HTR-8/SVneo (cell line): ENCODE measurements around the gene PLIN1.
"Not testable (repeated sequence)": the region's sequence is repeated elsewhere in the genome, so short reads cannot be mapped to it uniquely, and the experiment has no call there.

Experiments
- DNase-seq: peaks from one replicate; pipeline ENCODE4 v3.0.0; 2011; ENCODE audit warnings: low spot score, mixed read lengths; ENCODE audit not compliant: insufficient read length
- FAIRE-seq: peaks from 2 replicates; lab custom pipeline; 2011; peaks lifted over from hg19 to GRCh38; lab: Jason Lieb, UNC

PLIN1 gene, protein sequence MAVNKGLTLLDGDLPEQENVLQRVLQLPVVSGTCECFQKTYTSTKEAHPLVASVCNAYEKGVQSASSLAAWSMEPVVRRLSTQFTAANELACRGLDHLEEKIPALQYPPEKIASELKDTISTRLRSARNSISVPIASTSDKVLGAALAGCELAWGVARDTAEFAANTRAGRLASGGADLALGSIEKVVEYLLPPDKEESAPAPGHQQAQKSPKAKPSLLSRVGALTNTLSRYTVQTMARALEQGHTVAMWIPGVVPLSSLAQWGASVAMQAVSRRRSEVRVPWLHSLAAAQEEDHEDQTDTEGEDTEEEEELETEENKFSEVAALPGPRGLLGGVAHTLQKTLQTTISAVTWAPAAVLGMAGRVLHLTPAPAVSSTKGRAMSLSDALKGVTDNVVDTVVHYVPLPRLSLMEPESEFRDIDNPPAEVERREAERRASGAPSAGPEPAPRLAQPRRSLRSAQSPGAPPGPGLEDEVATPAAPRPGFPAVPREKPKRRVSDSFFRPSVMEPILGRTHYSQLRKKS

DNA sequence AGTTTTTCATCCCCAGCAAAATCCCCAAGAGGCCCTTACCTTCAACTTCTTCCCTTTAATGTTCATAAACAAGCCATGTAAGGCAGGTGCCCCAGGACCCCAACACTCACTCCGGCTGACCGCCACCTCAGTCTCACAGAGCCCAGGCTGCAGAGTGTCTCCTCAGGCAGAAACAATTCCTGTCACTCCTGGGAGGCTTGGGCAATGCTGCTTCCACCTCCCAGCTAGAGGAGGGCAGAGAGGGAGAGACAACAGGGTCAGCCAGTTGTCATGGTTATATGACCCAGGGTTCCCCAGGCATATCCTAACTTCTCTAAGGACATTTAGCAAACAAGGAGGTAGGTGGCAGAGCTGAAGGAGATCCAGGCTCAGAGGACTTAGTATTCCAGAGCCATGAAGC lies at the start of gene PLIN1:
Gene PLIN1 (minus strand): TSS at position 156 of the 400 bp plus-strand sequence. CDS start 1,878 bp downstream, outside the sequence.
- DNase-seq: no peak
- no peak for FAIRE-seq

DNA sequence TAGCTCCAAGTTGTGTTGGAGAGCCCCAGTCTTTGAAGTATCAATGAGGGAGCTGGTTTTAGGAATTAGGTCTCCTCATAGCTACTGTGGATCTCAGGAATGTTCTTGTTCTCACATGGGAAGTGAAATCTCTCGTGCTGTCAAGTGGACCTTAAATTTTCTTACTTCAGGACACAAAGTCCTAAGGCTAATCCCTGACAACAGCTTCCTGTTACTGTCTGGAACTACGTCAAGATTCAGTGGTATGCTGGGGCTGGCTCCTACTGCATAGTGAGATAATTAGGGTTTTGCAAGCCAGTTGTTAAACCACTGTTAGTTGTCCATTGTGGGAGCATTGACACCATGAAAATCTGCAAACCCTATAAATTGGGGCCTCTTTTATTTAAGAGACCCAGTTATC lies 49.1 kb upstream of the PLIN1 start:
- DNase-seq (no peak), FAIRE-seq (no peak)

DNA sequence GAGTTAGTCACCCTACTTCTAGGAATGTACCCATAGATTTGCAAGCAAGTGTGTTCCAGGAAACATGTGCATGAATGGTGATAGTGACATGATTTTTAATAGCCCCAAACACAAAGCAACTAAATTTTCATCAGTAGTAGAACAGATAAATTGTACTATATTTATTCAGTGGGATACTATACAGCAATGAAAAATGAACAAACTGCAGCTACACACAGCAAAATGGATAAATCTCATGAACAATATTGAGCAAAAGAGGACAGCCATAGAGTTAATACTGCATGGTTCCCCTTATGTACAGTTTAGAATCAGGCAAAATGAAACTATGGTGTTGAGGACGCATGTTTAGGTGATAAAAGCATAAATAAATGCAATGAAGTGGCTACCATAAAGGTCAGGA lies 45.9 kb upstream of the PLIN1 start:
- no peak for DNase-seq
- no peak for FAIRE-seq

DNA sequence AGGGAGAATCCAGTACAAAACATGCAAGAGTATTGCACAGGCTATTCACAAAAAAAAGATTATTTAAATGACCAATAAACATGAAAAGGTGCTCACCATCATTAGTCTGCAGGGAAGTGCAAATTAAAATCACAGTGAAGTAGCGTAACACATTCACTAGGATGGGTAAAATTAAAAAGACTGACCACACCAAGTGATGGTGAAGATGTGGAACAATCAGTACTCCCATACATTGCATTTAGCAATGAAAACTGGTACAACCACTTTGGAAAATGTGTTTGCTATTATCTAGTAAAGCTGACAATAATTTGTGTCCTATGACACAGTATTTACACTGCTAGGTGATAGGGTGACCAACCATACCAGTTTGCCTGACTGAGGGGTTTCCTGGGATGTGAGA lies 45.5 kb upstream of the PLIN1 start:
- FAIRE-seq: no peak
- DNase-seq: no peak

DNA sequence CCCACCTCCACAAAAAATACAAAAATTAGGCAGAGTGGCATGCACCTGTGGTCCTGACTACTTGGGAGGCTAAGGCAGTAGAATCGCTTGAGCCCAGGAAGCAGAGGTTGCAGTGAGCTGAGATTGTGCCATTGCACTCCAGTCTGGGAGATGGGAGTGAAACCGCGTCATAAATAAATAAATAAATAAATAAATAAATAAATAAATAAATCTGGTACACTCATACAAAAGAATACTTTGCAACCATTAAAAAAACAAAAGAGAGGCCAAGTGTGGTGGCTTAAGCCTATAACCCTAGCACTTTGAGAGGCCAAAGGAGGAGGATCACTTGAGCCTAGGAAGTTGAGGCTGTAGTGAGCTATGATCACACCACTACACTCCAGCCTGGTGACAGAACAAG lies 43.9 kb upstream of the PLIN1 start:
- DNase-seq: no peak
- no peak for FAIRE-seq

DNA sequence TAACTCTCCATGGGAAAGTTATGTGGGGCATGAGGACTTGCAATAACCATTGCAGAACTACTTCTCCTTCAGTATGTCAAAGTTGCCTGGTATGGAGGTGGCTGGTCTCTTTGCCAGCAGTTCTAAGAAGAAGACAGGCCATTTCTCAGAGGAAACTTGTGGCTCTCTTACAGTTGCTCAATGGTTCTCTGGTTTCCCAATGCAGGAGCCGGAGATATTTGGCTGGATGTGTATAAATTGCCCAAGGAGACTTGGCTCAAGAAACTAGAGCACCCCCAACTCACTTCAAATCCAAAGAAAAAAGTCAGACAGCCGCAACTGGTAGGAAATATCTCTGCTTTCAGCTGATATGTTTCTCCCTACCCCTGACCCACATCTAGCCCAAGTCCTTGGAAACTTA lies 35.6 kb upstream of the PLIN1 start:
- DNase-seq (no peak), FAIRE-seq (no peak)

DNA sequence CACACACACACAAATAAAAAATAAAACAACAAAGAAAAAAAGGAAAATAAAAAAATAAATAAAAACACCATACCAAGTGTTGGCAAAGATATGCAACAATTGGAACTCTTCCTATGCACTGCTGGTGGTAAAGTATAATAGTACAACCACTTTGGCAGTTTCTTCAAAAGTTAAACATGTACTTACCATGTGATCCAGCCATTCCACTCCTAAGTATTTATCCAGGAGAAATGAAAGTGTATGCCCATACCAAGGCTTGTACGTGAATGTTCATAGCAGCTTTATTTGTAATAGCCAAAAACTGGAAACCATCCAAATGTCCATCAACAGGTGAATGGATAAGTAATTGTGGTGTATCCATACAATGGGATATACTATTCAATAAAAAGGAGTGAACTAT lies 28.4 kb upstream of the PLIN1 start:
- no peak for FAIRE-seq
- no peak for DNase-seq

DNA sequence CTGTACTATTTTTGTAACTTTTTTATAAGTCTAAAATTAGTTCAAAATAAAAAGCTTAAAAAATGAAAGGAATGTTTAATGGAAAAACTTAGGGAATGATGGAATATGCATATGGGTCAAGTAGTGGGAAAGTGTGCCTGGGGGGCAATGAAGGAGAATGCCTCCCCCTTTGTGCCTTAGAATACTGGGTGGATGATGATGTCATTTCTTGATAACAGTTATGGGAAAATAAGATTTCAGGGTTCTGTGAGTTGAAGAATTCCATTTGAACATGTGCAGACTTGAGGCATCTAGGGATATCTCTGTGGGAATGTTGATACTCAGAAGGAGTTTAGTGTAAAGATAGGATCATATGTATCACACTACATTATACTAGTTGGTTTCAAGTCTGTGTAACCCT lies 25.2 kb upstream of the PLIN1 start:
- DNase-seq (no peak), FAIRE-seq (no peak)

DNA sequence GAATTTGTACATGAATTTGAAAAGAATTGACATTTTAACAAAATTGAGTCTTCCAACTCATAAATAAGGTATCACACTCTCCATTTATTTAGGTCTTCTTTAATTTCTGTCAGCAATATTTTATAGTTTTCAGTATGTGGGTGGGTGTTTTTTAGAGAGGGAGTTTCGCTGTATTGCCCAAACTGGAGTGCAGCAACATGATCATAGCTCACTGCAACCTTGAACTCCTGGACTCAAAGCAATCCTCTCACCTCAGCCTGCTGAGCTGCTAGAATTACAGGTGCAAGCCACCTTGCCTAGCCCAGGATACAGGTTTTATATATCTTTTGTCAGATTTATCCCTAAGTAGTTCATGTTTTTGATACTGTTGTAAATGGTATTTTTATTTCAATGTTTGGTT lies 16.0 kb upstream of the PLIN1 start:
- no peak for DNase-seq
- no peak for FAIRE-seq

DNA sequence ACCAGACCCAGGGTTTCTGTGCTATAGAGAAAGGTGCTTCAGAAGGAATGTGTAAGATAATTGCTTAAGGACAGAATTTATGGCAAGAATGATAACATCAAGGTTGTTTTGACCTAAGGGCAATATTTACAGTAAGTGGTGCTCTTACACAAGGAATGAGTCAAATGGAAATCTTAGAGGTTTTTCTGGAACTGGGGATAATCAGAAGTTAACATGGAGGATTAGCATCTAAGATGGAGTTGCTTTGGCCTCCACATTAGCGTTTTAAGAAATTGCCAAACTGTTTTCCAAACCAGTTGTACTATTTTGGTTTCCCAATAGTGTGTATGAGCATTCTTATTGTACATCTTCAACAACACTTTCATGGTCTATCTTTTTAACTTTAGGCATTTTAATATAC lies 14.5 kb upstream of the PLIN1 start:
- DNase-seq (no peak), FAIRE-seq (no peak)

DNA sequence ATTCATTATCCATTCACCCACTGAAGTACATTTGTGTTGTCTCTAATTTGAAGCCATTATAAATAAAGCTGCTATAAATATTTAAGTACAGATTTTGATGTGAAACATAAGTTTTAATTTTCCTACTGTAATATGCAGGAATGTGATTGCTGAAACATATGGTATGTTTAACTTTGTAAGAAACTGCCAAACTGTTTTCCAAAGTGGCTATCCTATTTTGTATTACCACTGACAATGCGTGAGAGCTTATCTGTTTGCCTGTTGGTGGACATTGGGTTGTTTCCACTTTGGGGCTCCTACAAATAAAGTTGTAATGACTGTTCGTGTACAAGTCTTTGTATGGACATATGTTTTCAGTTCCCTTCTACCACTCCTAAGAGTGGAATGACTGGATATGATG lies 13.9 kb upstream of the PLIN1 start:
- FAIRE-seq: no peak

DNA sequence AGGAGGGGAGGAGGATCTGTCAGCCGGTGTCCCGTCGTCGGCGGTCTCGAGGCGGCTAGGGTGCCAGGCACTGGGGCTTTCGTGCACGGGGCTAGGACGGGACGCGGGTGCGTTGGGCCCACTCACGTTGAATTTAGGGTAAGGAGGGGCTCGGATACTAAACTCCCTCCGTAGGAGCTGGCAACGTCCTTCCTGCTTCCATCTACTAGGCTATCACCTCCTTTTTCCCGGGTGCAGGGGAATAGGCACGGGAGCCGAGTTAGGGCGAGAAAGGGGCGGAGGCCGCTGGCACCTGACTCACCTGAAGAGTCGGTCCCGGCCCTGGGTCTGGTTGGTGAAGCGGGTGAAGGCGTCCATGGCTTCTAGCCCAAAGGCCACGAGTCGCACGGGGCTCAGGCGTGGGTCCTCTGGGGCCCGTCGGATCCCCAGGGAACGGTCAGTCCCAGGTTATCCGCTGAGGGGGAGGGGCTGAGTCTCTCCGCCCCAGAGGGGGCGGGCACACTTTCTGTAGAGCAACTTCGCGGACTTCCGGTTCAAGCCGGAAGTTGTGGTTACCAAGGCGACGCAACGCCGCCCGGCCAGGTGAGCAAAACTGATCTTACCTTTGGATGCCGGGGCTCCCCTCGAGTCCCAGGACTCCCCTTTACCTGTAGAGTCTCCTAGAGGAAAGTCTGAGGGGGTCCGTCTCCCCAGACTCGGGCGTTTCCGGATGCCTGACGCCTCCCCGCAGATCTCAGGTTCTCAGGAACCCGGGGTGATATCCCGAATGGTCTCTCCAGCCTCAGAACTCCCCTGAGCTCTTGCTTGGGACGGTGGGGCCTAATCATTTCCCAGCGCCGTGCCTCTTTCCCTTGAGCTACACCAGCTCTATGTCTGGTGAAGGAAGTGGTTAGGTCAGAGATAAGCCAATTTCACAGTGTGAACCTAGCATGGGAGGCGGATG lies 11.4 kb upstream of the PLIN1 start, which contains the start of the genes PEX11A and WDR93:
Gene PEX11A (minus strand): TSS at position 479 of the 943 bp plus-strand sequence. CDS start 122 bp downstream, at position 357.
Gene WDR93 (plus strand): TSS at position 536 of the 943 bp plus-strand sequence. CDS start 10,936 bp downstream, outside the sequence.
- FAIRE-seq: no peak
- peak; percentile 89 for DNase-seq

More for the DNA sequence above, 13.9 kb upstream of the PLIN1 start:
- DNase-seq: no peak

DNA sequence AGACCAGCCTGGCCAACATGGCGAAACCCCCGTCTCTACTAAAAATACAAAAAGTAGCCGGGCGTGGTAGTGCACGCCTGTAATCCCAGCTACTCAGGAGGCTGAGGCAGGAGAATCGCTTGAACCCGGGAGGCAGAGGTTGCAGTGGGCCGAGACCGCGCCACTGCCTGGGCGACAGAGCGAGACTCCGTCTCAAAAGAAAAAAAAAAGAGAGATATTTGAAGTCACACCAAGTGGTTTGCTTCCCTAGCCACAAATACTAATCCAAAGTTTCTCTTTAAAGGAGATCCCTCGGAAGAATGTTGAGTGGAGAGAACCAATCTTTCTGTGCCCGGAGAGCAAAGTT lies 10.7 kb upstream of the PLIN1 start:
- DNase-seq, FAIRE-seq: not testable (repeated sequence)

DNA sequence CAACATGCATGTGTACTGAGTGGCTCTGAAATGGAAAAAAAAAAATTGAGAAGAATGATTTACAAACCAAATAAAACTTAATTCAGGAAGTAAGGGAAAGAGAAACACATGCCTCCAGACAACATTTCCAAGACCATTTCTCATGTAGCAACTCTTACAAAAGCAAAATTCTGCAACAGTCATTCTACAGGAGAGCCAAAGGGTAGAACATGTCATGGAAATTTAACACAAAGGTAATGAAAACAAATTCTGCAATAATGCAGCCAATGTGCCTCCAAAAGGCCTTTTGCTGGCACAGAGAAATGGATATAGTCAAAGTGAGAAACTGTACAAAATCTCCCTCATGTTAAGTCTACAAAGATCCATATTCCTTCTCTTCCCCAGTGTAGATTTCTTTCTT lies 7.4 kb upstream of the PLIN1 start:
- no peak for FAIRE-seq
- no peak for DNase-seq

DNA sequence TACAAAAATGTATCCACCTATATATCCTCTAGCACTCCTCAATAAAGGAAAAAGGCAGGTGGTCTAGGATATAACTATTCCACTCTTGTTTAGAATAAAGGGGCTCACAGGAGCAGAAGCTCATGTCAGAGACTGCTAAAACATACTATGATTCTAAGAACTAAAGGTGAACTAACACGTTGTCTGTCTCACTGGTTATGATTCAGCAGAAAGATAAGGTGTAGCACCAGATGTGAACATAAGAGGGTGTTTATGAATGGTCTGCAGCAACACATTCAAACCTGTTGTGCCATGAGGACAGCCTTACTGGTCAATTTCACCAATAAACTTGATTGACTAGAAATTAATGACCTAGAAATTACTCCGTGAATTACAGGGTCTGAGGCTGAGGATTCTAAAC lies 6.8 kb upstream of the PLIN1 start:
- no peak for FAIRE-seq
- DNase-seq: no peak

DNA sequence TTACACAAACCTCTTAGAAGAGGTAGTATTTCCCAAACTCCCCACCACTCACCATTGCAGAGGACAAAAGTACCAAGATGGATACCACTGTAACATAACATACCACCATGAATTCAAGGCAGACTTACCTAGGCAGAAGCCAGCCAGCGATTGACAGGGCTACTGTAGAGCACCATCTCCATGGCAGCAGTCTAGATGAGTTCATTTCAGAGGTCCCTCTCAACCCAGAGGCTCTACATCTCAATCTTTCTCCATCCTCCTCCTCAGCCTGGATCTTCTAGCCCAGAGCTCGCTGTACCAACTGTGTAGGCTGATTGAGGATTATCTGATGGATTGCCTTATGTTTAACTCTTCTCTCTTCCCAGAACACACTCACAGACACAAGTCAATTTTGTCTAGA lies 2.0 kb upstream of the PLIN1 start:
- DNase-seq (no peak), FAIRE-seq (no peak)

DNA sequence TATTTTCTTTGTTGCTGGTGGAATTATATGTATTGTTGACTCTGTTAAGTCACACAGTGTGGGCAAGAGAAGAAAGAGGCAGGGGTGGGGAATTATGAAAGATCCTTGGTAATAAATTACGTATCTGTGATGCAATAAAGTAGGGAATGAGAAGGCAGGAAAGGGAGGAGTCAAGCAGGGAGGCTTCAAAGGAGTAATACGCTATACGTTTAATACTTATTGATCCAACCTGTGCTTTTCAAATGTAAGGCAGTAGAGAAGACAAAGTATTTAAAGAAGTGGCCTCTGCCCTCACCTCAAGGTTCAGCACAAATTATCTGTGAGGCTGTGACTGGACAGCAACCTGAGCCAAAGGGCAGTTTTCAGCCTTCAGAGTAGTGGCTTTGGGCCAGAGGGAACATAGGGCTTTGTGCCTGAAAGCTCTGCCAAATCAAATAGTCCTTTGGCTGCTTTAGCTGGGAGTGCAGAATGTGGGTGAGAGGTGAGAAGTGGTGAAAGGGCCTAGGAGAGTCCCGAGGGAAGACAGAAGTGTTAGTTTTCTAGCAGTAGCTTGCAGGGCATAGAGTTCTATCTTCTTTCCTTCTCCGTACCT lies 1.2 kb upstream of the PLIN1 start:
- no peak for FAIRE-seq

DNA sequence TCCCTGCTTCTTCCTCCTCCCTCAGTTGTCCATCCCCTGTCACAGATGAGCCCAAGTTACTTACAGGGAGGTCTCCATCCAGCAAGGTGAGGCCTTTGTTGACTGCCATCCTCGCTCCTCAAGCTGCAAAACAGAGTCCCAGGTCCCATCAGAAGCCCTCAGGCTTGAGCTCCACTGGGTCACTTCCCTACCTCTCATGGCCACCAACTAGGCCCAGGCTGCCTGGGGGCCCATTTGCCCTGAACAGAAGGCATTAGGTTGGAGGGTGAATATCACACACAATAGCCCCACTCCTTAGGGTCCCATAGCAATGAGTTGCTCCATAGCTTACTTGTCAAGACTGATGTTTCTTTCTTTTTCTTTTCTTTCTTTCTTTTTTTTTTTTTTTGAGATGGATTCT lies 1.8 kb downstream of the PLIN1 start:
- FAIRE-seq (no peak), DNase-seq (no peak)

More for the DNA sequence above, 1.2 kb upstream of the PLIN1 start:
- DNase-seq: no peak

DNA sequence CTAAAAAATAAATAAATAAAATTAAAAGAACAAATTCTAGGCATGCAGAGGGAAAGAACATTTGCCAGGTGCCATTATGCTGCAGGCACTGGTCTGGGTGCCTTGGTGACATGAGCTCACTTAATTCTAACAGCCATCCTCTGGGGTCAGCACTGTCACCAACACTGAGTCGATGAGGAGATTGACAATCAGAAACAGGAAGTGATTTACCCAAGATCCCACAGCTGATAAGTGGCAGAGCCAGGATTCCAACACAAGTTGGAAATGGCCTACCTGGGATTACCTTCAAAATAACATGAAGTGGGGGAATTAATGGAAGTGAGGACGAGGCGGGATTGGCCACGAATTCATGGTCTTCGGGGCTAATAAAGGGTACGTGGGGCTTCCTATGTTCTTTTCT lies 3.6 kb downstream of the PLIN1 start:
- DNase-seq (no peak), FAIRE-seq (no peak)

DNA sequence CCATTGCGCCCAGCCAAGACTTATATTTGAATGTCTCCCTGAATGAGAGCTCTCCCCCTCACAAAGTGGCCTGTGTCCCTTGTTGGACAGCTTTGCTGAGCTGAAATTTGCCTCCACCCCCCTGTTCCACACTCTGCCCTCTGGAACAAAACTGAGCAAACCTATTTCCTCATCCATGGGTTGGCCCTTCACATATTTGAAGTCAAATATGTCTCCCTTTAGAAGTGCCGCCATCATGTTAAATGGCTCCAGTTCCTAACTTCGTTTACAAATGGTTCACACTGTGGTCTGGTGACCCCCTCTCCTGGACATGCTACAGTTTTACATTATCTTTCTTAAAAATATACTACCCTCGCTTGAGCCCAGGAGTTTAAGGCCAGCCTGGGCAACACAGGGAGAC lies 4.6 kb downstream of the PLIN1 start:
- DNase-seq: no peak
- FAIRE-seq: no peak

DNA sequence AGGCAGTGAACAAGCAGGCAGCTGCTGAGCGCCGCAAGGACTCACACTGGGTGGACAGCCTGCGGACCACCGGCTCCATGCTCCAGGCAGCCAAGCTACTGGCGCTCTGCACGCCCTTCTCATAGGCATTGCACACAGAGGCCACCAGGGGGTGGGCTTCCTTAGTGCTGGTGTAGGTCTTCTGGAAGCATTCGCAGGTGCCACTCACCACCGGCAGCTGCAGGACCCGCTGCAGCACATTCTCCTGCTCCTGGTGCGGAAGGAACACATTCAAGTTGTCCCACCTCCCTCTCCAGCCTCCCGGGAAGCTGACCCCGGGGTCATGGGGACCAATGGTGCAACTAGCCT lies 6.0 kb downstream of the PLIN1 start:
- FAIRE-seq (no peak), DNase-seq (peak; percentile 26)
